ENCODE measurements around the gene UPP2.

DNA sequence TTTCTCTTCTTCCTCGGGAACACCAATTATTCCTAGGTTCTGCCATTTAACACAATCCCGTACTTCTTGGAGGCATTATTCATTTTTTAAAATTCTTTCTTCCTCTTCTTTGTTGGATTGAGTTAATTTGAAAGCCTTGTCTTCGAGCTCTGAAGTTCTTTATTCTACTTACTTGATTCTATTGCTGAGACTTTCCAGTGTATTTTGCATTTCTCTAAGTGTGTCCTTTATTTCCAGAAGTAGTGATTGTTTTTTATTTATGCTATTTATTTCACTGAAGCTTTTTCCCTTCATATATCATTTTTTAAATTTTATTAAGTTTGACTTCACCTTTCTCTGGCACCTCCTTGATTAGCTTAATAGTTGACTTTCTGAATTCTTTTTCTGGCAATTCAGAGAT, 13.6 kb upstream of the UPP2 start:
- TF ChIP-seq EZH2 (IDR thresholded peaks at IDR 0.05; ENCODE audit: insufficient read depth, poor library complexity, severe bottlenecking), result no peak
- TF ChIP-seq EZH2phosphoT487 (IDR thresholded peaks at IDR 0.05; ENCODE audit: insufficient read depth, low read depth), result no peak
